Neural cell (in vitro differentiated cells): ENCODE results near the gene CACNA1A.

Experiments
- CTCF ChIP-seq: fragments of 450-650 bp; IDR thresholded peaks from 2 replicates; pipeline ENCODE4 v1.5.1; 2014; ENCODE audit warnings: antibody characterized with exemption, mild to moderate bottlenecking, moderate library complexity; ENCODE audit not compliant: poor library complexity, severe bottlenecking
- EP300 ChIP-seq: fragments of 450-650 bp; conservative IDR thresholded peaks from 2 replicates; pipeline ENCODE4 v1.6.1; 2014; ENCODE audit warnings: antibody characterized with exemption, mild to moderate bottlenecking, moderate library complexity; ENCODE audit not compliant: poor library complexity, severe bottlenecking
- POLR2AphosphoS5 ChIP-seq: IDR thresholded peaks from 2 replicates; pipeline ENCODE4 v1.6.1; 2012
- SMC3 ChIP-seq: fragments of 450-650 bp; conservative IDR thresholded peaks from 2 replicates; pipeline ENCODE4 v1.6.1; 2014; ENCODE audit warnings: antibody characterized with exemption, mild to moderate bottlenecking, moderate library complexity; ENCODE audit not compliant: poor library complexity
- TAF1 ChIP-seq: IDR thresholded peaks from 2 replicates; pipeline ENCODE4 v1.6.1; 2012; ENCODE audit warnings: low read depth

- TF ChIP-seq CTCF (no peak), SMC3 (no peak), EP300 (no peak), TAF1 (no peak), POLR2AphosphoS5 (no peak)
These were observed 14.2 kb downstream of the CACNA1A start for GRCh38 chr19:13492128-13492527.
